GM12873 (cell line): Measurements from ENCODE around the gene ZFHX2.

Source experiments
- TF ChIP-seq, protein P1 (sequence below): IDR thresholded peaks from 2 replicates; pipeline ENCODE4 v1.5.1; 2012; ENCODE audit warnings: low read depth, mild to moderate bottlenecking, moderate library complexity, low read length, control low read depth; ENCODE audit not compliant: insufficient read depth; ENCODE audit errors: missing control alignments

The ZFHX2 gene

DNA sequence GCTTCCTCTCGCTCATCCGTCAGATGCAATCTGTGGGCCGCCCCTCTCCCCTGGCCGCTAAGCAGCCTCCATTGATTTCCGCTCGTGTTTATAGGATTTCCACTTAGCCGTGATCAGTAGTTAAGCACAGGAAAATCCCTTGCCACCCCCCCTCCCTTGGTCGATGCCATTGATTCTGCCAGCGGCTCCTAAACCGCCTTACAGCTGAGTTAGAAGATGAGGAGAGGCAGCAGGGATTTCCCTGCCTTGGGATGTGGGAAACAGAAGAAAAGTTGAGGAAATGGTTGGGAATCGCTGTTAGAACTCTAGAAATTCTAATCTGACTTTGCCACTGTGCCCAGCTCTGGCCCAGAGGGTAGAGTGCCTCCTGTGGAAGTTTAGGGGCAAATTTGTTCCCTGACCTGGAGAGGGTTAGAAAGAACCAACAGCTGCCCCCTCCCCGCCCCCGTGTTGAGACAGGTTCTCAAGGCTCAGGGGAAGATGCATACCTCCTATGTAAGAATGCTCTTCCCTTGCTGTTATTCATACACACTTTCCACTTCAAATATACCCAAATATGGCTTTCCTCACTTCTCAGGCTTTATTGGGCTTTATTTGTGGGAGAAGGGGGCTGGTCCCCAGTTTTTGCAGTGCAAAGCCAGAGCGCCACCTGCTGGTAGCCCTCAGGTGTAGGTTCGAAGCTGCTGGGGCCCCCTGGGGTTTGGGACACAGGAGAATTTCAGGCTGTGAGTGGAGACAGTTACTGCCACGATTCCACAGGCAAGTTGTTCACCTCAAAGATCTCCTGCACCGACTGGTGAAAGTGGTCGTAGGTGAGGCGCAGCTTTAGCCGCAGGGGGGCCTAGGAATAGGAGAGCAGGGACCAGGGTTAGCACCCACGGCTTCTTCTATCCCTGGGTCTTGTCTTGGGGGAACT is 7.7 kb upstream of the ZFHX2 start:
- TF ChIP-seq, protein P1, sequence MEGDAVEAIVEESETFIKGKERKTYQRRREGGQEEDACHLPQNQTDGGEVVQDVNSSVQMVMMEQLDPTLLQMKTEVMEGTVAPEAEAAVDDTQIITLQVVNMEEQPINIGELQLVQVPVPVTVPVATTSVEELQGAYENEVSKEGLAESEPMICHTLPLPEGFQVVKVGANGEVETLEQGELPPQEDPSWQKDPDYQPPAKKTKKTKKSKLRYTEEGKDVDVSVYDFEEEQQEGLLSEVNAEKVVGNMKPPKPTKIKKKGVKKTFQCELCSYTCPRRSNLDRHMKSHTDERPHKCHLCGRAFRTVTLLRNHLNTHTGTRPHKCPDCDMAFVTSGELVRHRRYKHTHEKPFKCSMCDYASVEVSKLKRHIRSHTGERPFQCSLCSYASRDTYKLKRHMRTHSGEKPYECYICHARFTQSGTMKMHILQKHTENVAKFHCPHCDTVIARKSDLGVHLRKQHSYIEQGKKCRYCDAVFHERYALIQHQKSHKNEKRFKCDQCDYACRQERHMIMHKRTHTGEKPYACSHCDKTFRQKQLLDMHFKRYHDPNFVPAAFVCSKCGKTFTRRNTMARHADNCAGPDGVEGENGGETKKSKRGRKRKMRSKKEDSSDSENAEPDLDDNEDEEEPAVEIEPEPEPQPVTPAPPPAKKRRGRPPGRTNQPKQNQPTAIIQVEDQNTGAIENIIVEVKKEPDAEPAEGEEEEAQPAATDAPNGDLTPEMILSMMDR: peak; percentile 97

DNA sequence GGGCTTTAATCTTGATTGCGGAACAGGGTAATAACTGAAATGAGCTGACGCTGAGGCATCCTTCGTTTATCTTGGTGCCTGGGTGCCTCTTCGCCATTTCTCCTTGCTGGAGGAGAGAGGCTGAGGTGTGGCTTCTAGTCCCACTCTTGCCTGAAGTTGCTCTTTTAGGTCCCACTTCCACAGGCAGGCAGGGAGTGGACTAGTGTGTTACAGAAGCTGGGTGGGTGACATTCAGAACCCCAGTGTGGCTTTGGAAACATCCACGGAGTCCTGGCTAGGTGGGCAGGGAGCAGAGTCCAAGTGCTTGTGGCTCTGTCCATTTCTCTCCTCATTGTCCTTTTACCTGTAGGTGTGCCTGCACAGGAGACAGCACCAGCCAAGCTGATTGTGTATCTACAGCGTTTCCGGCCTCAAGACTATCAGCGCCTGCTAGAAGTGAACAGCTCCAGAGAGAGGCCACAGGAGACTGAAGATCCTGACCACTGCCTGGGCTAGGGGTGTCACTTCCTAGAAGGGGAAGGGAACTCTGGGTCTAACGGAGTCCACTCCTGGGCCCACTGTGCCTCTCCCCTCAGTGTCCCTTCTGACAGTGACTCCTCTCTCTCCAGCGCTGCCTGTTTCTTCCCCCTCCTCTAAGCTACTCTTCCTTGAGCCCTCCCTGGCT is 6.9 kb upstream of the ZFHX2 start:
- TF ChIP-seq, protein P1: no peak

DNA sequence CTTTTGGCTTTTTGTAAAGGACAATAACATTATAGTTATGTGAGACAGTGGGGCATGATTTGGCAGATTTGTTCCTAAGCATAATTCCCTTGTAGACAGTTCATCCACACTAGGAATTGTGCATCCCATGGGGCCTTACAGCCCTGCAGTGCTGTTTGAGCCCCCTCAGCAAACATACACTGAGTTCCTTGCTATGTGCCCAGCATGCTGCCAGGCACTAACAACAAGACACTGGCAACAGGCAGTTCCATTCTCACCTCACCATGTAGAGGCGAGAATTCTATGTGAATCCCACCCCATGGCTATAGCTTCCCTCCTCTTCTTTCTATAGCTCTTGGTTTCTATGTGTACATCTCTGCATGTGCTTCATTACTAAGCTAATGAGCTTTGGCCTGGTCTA is 6.4 kb upstream of the ZFHX2 start:
- TF ChIP-seq, protein P1: no peak

DNA sequence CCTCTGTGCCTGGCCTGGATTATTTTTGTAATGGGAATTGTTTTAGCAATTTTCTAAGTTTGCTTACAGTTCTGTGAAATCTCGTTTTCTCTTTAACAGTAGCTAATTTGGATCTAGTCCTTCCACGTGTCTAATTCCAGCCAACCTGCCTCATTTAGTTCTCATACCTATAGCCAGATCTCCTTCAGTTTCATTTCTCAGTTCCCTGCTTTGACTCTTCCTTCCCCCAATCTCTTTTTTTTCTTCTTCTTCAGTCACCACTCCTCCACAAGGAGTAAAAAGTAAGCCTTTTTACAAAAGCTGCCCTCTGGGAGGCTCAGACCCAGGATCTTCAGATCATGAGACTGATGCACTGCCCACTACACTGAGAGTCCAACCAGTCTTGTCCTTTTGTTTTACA is 6.0 kb upstream of the ZFHX2 start:
- TF ChIP-seq, protein P1: no peak

DNA sequence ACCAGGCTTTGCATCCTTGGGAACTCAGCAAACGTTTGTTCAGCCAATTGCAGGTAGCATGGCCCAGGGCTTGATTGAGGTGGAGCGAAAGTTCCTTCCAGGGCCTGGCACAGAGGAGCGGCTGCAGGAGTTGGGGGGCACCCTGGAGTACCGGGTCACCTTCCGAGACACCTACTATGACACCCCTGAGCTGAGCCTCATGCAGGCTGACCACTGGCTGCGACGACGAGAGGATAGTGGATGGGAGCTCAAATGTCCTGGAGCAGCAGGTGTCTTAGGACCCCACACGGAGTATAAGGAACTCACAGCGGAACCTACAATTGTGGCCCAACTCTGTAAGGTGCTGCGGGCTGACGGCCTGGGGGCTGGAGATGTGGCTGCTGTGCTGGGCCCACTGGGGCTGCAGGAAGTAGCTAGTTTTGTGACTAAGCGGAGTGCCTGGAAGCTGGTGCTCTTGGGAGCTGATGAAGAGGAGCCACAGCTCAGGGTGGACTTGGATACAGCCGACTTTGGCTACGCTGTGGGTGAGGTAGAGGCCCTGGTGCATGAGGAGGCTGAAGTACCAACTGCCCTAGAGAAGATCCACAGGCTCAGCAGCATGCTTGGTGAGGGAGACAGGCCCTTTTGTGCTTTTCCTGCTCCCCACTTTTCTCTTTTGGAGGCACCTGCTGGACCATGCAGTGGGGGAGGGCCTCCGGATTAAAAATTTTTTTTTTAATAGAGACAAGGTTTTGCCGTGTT is 5.3 kb upstream of the ZFHX2 start:
- TF ChIP-seq, protein P1: no peak

DNA sequence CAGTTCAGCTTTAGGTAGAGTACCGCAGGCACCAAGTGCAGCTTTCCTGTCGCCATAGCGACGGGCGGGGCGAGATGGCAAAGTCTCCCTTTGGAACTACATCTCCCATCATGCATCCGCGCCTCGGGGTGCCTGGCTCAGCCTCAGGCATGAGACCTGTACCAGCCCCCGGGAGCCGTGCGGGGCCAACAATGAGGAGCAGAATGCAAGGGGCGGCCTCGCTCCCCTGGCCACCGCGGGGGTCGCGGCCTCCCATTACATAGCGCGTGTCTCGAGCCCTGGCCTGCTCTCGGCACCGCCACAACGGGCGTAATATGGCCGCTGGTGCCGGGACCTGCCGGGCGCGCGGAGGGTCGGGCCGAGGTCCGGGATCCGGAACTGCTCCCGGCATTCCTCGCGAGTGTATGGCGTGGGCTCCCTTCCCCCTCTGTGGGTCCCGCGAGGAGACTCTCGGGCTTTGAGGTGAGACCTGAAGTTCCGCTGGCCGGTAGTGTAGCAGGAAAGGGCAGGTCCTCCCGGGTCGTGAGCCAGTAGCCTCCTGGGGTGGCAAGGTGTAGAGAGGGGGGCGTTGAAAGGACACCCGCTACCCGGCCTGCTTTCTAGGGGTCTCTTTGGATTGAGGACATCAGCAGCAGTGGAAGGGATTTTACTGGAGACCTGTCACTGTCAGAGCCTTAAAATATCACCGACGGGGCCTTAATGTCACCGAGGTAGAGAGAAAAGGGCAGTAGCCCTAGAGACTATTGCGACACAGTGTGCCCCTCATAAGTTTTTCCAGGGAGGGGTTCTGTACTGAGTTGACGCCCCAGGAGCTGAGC is 4.5 kb upstream of the ZFHX2 start, which contains the start of gene THTPA:
Gene THTPA, plus strand, starts transcription at position 390 of the 818 bp plus-strand sequence. CDS start 487 bp downstream, outside the sequence.
- TF ChIP-seq, protein P1: no peak
